GM18517 (cell line): ENCODE data around the gene SRPX.

Source experiments
- ATAC-seq: cut with Tn5 transposase; IDR thresholded peaks from one replicate; pipeline ENCODE4 v1.9.1; 2021; ENCODE audit warnings: mild to moderate bottlenecking, moderate library complexity; ENCODE audit not compliant: unreplicated experiment

SRPX gene, protein sequence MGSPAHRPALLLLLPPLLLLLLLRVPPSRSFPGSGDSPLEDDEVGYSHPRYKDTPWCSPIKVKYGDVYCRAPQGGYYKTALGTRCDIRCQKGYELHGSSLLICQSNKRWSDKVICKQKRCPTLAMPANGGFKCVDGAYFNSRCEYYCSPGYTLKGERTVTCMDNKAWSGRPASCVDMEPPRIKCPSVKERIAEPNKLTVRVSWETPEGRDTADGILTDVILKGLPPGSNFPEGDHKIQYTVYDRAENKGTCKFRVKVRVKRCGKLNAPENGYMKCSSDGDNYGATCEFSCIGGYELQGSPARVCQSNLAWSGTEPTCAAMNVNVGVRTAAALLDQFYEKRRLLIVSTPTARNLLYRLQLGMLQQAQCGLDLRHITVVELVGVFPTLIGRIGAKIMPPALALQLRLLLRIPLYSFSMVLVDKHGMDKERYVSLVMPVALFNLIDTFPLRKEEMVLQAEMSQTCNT

DNA sequence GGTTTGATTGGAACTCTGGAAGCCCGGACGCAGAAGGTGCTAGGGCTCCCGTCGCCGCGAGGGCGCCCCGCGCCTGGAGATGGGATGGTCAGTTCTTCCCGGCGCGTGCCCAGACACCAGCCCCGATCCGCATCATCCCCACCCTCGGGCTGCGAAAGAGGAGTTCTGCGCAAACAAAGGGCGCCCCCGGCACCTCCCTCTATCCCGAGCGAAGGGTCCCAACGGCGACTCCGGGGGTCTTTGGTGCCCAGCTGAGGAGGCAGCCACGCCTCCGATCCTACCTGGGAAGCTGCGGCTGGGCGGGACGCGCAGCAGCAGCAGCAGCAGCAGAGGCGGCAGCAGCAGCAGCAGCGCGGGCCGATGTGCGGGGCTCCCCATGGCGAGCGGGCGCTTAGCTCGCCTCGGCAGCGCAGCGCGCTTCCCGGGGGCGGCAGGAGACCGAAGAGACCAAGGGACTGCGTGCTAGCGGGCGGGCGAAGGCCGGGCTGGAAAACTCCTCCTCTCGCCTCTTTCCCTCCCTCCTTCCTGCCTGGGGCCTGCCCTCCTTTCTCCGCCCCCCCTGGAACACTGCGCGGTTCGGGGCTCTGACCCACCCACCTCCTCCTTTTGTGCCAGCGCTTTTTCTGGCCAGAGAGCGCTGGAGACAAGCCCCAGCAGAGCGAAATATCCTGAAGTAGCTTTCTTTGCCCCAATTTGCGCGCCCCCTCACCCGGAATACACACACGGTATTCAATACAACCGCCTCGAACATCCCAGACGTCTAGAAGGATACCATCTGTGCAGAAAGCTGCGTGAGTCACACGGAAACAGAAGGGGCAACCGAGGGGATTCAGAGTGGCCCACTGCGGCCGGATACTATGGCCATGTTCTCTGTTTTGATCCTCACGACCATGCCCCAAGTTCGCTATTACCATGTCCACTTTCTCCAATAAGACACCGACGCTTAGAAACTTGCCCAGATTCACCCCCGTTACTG, at the start of gene SRPX:
Gene SRPX (minus strand): TSS at position 457 of the 976 bp plus-strand sequence. CDS start 79 bp downstream, at position 378.
- no peak for ATAC-seq

DNA sequence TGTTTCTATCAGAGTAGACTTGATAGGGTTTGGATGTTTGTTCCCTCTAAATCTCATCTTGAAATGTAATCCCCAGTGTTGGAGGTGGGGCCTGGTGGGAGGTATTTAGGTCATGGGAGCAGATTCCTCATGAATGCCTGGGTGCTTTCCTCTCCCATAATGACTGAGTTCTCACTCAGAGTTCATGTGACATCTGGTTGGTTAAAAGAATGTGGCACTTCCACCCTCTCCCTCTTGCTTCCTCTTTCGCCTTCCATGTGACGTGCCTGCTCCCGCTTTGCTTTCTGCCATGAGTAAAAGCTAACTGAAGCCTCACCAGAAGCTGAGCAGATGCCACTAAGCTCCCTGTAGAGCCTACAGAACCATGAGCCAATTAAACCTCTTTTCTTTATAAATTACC, 47.3 kb upstream of the SRPX start:
- no peak for ATAC-seq

DNA sequence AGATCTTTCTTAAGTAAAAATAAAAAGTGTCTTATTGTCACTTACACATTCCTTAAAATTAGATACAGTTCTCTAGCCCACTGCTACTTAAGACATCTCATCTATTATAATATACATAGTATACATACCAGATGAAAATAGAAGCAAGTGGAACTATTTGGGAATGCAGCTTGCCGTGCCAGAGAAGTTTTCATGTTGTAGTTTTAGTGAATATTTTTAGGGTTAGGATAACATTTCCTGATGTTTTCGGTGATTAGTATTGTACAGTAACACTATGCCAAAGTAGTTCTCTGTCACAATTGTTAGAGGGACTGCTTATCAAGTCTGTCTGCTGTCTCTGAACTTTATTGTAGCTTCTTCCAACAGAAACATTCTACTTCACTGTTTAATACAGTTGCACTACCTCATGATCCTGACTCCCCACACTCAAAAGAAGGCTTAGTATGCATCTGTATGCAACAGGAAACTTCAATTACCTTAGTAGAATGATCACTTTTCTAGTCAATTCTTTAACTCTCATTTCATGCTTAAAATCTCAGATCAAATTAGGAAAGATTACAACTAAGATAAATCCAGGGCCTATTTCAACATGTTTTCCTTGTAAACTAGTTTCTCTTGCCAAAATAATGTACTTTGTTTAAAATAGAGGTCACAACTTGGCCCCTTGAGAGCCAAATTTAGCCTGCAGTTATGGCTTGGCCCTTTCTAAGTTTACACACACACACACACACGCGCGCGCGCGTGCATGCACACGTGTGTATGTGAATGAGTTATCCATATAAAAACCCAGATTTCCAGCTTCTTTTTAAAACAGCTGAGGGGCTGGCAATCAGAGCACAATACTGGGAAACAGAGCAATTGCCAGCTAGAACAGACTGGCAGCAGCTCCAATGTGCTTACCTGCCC, 42.3 kb upstream of the SRPX start:
- no peak for ATAC-seq

DNA sequence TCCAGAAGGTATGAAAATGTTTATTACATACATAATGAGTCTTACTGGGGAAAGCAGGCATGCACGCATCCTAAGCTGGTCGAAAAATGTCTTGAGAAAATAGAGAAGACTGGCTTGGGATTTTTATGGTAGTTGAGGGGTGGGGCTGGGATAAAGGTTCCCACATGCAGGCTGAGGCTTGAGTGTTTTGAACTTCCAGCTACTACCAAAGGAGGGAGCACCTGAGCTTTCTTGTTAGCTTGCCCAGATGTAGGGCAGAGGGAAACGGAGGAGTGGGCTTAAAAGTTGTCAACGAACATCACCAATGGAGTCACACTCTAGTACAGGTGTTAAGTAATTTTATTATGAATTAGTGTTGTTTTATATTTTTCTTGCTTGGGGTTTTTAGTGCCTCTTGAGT, 39.6 kb upstream of the SRPX start:
- ATAC-seq, result no peak

DNA sequence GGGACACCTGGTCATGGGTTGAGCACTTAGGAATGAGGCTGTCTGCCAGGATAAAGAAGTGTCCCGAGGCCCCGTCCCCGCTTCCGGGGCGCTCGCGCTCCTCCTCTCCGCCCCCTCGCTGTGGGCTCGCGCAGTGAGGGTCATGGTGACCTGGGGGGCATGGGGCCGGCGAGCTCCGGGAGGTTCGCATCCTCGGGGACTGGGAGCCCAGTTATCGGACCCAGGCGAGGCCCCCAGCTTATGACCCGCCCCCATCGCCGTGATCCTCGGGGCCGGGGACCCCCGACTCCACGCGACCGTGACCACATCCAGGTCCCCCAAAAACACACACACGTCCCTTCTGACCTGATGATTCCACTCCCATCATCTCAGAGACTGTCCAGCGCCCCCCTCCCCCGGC, 35.3 kb upstream of the SRPX start:
- no peak for ATAC-seq

DNA sequence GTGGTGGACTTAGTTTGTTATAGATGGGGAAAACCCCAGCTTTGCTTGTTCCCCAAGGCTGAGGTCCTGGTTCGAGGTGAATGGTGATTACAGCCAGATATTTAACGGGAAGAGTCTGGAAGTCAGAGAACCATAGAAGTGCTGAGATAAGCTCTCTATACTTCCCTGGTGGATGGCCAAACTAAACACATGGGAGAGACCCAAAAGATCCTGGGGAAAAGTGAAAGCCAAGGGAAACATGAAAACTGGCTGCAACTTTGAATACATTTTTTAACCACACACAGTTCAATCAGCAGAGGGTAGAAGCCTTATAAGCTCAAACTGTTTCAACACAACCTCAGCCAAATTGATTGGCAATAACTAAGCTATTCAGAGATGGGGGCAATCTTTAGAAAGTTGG, 29.3 kb upstream of the SRPX start:
- ATAC-seq, result no peak

DNA sequence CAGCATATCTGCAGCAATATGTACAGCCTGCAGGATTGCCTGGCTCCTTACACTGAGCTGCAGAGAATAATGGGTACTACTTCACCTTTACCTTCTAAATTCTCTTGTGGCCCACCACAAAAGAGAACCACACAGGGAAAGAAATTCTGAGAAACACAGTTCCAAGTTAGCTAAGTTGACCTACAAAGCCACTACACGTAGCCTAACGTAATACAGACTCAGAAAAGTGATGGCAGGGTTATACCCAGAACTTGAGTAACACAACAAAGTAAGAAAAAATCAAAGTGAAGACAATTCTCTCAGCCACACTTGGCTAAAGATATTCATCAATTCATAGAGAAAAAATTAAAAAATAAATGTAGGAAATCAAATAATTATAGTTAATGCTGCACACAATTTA, 26.4 kb upstream of the SRPX start:
- ATAC-seq, result no peak

DNA sequence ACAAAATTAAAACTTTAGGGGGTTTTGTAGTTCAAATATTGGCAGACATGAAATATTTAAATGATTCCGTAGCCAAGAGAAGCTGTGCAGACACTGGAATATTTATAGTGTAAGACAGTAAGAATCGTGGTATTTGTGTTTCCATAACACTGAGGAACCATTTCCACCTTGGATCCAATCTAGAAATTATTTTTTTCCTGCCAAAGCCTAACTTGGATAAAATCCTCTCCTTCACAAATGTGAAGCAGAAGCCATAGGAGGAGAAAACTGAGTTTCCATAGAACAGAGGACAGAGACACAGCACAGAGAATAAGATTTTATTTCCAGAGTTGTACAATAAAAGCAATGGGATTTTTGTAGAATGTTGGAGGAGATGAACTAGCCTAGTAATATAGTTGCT, 19.9 kb upstream of the SRPX start:
- ATAC-seq, result no peak

DNA sequence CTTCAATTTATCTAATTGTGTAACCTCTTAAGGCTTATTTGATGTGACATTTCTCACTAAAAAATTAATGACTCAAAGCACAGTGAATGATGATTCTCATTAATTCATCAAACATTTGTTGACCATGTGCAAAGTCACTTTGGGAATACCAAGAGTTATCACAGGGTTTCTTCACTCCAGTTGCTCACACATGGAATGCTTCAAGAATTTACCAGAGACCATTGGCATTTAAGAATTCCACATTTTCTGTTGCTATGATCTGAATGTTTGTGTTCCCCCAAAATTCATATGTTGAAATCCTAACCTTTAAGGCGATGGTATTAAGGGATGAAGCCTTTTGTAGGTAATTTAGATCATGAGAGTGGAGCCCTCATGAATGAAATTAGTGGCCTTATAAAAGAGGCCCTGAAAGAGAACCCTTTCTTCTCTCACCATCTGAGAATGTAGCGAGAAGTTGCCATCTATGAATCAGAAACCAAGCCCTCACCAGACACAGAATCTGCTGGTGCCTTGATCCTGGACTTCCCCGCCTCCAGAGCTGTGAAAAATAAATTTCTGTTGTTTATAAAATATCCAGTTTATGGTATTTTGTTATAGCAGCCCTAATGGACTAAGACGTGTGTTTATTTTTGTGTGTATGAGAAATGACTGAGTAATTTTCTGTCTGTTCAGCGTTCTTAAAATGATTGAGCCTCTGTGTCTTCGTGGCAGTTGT, 16.4 kb upstream of the SRPX start:
- no peak for ATAC-seq

DNA sequence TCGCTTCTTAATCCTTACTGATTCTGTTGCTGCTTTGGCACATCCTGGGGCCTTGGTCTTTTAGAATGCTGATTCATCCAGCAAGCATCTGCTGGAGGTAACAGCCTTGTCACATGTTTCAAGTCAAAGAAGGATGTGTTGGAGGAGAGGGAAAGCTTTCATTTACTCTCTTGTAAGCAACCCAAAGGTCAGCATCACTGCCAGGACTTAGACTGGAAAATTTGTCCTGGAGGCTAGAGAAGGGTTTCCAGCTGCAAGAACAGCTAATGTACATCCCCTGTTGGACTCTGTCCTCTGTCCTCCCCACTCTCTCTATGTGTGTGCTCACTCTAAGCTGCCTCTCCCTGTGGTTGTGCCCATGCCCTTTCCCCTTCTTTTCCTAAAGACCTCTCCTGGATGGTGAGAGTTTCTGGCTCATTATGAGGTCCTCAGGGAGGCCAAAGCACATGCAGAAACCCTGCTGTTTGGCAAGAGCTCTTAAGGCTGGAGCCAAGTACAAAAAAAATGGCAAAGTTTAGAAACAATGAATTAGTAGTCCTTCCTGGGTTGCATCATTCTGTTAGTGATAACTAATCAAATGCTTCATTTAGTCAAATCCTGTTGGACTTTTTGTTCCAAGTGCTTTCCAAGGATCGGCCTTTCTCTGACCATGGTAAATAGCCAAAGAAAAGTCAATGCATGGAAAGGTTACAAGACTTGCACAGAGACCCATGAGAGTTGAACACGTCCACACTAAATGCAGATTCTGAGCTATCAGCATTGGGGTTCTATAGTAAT, 13.4 kb upstream of the SRPX start:
- no peak for ATAC-seq

DNA sequence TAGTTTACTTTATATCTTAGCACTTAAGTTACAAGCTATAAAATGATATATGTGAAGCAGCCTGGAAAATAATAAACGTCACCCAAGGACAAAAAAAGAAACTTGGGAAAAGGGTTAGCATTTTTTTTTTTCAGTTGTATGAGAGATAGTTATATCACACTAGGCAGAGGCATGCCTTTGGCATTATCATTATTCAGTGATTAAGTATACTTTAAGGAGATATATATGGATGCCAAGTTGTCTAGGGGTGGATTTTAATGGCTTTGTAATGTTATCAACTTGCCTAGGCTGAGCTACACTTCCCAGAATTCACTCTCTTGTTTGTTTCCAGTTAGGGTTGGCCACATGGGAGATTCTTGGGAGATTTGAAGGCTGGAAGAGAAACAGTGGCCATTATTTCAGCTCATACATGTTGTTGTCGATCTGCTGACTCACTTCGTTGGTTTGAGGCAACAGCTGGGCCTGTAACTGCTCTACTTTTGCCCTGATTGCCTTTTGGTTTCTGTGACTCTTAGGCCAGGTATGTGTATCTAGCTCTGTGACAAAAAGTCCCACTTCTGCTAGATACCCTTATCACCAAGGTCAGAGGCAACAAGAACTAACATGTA, 11.5 kb upstream of the SRPX start:
- ATAC-seq, result no peak

DNA sequence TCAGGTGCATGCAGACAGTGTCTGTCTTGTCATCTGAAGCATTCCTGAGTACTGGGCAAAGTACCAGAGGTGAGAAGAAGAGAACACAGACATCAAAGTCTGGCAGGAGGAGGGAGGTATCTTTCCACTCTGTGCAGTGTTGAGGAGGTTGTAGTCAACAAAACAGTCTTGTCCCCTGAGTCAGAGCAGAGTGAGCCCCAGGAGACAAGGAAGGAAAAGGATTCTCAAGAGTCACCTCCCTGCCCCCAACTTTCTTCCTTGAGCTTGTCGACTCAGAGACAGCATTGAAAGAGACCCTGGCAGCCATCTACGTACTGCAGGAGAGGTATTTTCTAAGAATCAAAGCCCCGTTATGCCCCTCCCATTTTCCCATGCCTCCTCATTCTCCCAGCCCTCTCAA, 4.4 kb upstream of the SRPX start:
- no peak for ATAC-seq

DNA sequence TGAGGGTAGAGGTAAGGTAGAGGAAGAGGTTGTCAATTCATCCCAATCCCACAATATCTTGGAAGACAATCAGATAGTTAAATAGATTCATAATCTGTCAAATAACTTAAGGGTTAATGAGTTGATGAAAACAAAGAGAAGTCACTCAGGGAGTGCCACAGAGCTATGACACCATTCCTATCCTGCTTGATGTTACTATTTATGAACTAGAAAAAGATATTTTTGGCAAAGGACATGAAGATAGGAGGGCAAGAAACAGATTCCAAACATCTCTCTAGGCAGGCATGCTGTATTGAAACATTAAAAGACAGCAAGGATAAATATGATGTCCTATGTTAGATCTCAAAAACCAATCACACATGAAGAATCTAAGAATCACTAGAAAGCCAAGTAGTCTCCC, 3.5 kb upstream of the SRPX start:
- ATAC-seq, result no peak

DNA sequence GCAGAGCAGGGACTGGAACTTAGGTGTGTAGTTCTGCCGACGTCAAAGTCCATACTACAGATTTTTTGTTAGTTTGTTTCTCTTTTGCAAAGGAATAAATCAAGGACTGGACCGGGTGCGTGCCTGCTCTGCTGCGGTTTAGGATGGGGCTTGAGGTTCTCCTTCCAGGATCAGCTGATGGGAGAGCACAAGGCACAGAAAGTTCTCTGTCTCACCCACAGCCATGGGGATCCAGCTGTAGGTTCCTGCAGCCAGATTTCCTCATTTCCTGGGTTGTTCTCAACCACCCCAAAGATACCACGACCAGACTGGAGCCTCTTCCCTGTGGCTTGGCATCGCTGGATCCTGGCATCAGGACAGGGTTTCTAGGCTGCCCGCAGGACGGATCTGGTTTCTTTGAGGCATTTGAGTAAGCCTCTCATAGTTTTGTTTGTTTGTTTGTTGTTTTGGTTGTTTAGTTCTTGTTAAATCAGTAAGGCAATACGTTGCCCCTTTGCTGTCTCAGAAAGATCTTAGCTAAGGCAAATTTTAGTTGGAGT, 789 bp upstream of the SRPX start:
- ATAC-seq, result no peak

DNA sequence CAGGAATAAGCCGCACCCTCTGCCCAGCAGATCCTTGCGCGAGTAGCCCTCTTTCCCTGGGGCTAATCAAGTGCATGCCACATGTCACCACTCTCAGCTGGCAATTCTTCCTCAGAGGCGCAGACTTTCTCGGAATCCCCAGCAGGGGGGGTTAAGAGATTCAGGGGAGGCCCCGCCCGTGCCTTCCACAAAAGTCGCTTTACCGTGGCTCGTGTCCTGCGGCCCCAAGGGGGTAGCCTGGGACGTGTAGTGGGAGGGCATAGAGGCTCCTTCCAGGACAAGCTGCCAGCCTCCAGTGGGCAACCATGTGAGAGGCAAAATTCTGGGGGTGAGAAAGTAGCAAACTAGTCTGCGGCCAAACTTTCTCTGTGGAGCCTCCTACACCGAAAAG, 652 bp downstream of the SRPX start:
- peak; percentile 60 for ATAC-seq

DNA sequence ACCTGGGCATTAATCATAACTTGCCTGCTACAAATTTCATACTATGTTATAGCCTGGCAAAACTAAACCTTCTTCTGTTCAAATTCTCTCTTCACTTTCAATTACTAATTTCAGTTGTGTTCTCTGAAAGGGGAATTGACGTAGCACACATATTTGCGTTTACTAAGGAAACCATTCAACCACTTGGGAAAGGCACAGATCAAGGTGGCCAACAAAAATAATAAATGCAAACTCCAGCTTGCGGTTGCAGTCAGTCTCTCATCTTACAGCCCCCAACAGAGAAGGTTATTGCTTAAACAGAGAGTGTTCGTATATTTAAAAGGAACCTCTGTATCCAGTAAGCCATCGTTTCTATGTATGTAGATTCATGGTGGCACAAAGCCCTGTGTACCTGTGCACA, 4.0 kb downstream of the SRPX start:
- ATAC-seq, result no peak

DNA sequence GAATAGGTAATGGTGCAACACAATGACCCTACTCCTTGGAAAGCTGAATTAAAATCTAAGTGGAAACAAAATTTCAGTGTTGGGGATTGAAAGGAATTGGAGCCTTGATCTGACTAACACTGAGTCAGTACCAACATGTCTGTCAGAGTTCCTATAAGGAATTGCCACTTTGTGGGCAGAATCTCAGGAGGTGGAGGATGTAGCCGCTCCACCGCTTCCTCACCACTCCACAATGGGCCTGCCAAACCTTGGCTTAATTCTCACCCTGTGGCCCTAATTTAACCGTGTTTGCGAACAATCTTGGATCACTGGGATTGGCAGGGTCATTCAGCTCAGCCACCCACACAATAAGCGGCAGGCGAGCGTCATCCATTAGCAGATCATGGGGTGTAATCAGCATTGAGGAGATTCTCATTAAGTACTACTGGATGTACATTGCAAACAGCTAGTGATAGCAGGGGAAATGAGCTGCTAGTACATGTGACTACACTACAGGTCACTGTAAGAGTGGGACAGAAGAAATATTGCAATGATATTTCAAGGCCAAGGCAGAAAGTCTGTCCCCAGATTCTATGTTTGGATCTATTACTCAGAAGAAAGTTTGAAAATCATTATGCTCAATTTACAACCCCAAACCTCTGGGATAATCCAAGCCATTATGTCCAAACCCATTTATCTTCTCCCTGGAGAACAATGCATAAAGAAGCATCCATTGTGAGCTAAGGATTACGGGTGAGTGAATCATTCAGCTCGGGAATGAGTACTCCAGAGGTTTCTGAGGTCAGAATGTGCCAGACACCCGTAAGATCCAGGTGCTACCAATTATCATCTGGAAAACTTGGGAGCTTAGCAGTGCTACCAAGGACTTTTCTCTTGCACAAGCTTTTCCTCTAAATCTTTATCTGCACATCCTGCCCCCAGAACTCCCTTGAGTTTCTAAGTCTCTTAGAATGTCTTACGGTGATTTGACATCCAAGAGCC, 5.8 kb downstream of the SRPX start:
- no peak for ATAC-seq

DNA sequence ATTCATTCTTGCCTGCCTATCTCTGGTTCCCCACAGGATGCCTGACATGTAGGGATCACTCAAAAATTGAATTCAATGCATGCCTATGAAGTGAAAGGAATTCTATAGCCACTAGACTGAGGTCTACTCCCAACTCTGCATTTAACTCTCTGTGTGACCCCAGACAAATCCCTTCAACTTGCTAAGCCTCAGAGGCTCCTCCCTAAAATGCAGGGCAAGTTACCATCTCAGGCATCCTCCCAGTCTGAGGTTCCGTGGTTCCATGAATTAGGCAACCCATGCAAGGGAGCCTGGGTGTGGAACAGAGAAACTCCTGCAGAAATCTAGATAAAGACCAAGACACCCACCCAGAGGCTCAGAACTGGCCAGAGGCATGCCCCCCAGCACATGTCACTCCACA, 6.6 kb downstream of the SRPX start:
- ATAC-seq, result no peak
